H9 (cell line): Measurements from ENCODE around the gene TEX2. TPM values are rescaled to one million over a fixed set of nuclear protein-coding genes. Genes with fewer than 3 reads are reported as not detected.
"Not testable (repeated sequence)": the region's sequence is repeated elsewhere in the genome, so short reads cannot be mapped to it uniquely, and the experiment has no call there.

Source experiments
- DNase-seq: peaks from one replicate; pipeline ENCODE4 v3.0.0-alpha.2; 2017
- H2AFZ ChIP-seq: one replicate; pipeline ENCODE4 v1.6.1; 2013; ENCODE audit warnings: mild to moderate bottlenecking, low read length, control low read depth, moderate library complexity
- H2AK5ac ChIP-seq: 2 replicates; pipeline ENCODE4 v1.6.1; 2013; ENCODE audit warnings: low read length, control low read depth, mixed read lengths; ENCODE audit not compliant: insufficient read length
- H2BK120ac ChIP-seq: one replicate; pipeline ENCODE4 v1.6.1; 2013; ENCODE audit warnings: low read depth, mild to moderate bottlenecking, low read length, control low read depth, inconsistent platforms; ENCODE audit not compliant: poor library complexity, severe bottlenecking
- H2BK12ac ChIP-seq: 2 replicates; pipeline ENCODE4 v1.6.1; 2013; ENCODE audit warnings: low read length, control low read depth, mixed read lengths, low read depth; ENCODE audit not compliant: insufficient read length
- H2BK15ac ChIP-seq: 2 replicates; pipeline ENCODE4 v1.6.1; 2013; ENCODE audit warnings: low read depth, low read length, control low read depth
- H2BK20ac ChIP-seq: one replicate; pipeline ENCODE4 v1.6.1; 2013; ENCODE audit warnings: low read depth, mild to moderate bottlenecking, low read length, control low read depth, inconsistent platforms; ENCODE audit not compliant: poor library complexity, severe bottlenecking
- H2BK5ac ChIP-seq: 2 replicates; pipeline ENCODE4 v1.6.1; 2013; ENCODE audit warnings: low read length, control low read depth, mixed read lengths; ENCODE audit not compliant: insufficient read length
- H3K14ac ChIP-seq: 2 replicates; pipeline ENCODE4 v1.6.1; 2013; ENCODE audit warnings: low read length, control low read depth; ENCODE audit not compliant: insufficient read depth
- H3K18ac ChIP-seq: 2 replicates; pipeline ENCODE4 v1.6.1; 2013; ENCODE audit warnings: low read depth, mild to moderate bottlenecking, mixed read lengths, low read length, control low read depth; ENCODE audit not compliant: insufficient read length
- H3K23ac ChIP-seq: 2 replicates; pipeline ENCODE4 v1.6.1; 2013; ENCODE audit warnings: low read length, control low read depth, mixed read lengths, low read depth; ENCODE audit not compliant: insufficient read length
- H3K23me2 ChIP-seq: 2 replicates; pipeline ENCODE4 v1.6.1; 2013; ENCODE audit warnings: low read depth, mild to moderate bottlenecking, mixed read lengths, low read length, control low read depth; ENCODE audit not compliant: insufficient read length, poor library complexity, severe bottlenecking
- H3K27ac ChIP-seq: 2 replicates; pipeline ENCODE4 v1.5.1; 2013; ENCODE audit warnings: low read length, control low read depth, mixed read lengths, low read depth; ENCODE audit not compliant: insufficient read length
- H3K27me3 ChIP-seq: 2 replicates; pipeline ENCODE4 v1.6.1; 2013; ENCODE audit warnings: low read length, control low read depth, inconsistent platforms; ENCODE audit not compliant: insufficient read depth
- H3K4ac ChIP-seq: 2 replicates; pipeline ENCODE4 v1.6.1; 2013; ENCODE audit warnings: low read depth, mild to moderate bottlenecking, control low read depth, inconsistent platforms, low read length, moderate library complexity
- H3K4me1 ChIP-seq: 2 replicates; pipeline ENCODE4 v1.6.1; 2013; ENCODE audit warnings: low read length, control low read depth, inconsistent platforms; ENCODE audit not compliant: insufficient read depth
- H3K4me2 ChIP-seq: 2 replicates; pipeline ENCODE4 v1.6.1; 2013; ENCODE audit warnings: low read length, control low read depth, mixed read lengths; ENCODE audit not compliant: insufficient read length, insufficient read depth
- H3K56ac ChIP-seq: 2 replicates; pipeline ENCODE4 v1.6.1; 2013; ENCODE audit warnings: low read depth, mild to moderate bottlenecking, mixed read lengths, low read length, control low read depth; ENCODE audit not compliant: insufficient read length
- H3K79me1 ChIP-seq: 2 replicates; pipeline ENCODE4 v1.6.1; 2013; ENCODE audit warnings: low read depth, mild to moderate bottlenecking, moderate library complexity, low read length, control low read depth, inconsistent platforms; ENCODE audit not compliant: insufficient read depth, poor library complexity, severe bottlenecking
- H3K79me2 ChIP-seq: 2 replicates; pipeline ENCODE4 v1.6.1; 2013; ENCODE audit warnings: low read length, control low read depth, inconsistent platforms; ENCODE audit not compliant: insufficient read depth
- H3K9ac ChIP-seq: 2 replicates; pipeline ENCODE4 v1.6.1; 2013; ENCODE audit warnings: low read length, control low read depth, mixed read lengths; ENCODE audit not compliant: insufficient read length; ENCODE audit errors: extremely low read depth
- H3K9me3 ChIP-seq: one replicate; pipeline ENCODE4 v1.6.1; 2013; ENCODE audit warnings: low read depth, low read length, inconsistent platforms; ENCODE audit not compliant: control insufficient read depth
- H3T11ph ChIP-seq: one replicate; pipeline ENCODE4 v1.6.1; 2013; ENCODE audit warnings: mild to moderate bottlenecking, low read length, control low read depth, inconsistent platforms
- H4K20me1 ChIP-seq: one replicate; pipeline ENCODE4 v1.6.1; 2013; ENCODE audit not compliant: control insufficient read depth, insufficient read length, insufficient read depth
- H4K5ac ChIP-seq: 2 replicates; pipeline ENCODE4 v1.6.1; 2013; ENCODE audit warnings: low read depth, mild to moderate bottlenecking, mixed read lengths, low read length, control low read depth; ENCODE audit not compliant: insufficient read length
- H4K8ac ChIP-seq: replicated peaks from 2 replicates; pipeline ENCODE4 v1.6.1; 2013; ENCODE audit warnings: low read length, control low read depth, mixed read lengths, low read depth; ENCODE audit not compliant: insufficient read length
- H4K91ac ChIP-seq: 2 replicates; pipeline ENCODE4 v1.6.1; 2013; ENCODE audit warnings: low read depth, mild to moderate bottlenecking, moderate library complexity, mixed read lengths, low read length, control low read depth; ENCODE audit not compliant: insufficient read length
- H3K27ac Mint-ChIP-seq, 3 experiments: 2 replicates in 2 of 3; 3 replicates in 1 of 3; pipeline ENCODE4 v1.8.0; 2020 to 2021; ENCODE audit warnings: mixed read lengths in 3 of 3, mild to moderate bottlenecking in 1 of 3, moderate library complexity in 1 of 3
- H3K27me3 Mint-ChIP-seq: 2 replicates; pipeline ENCODE4 v1.8.0; 2021; ENCODE audit warnings: low read depth, mild to moderate bottlenecking, moderate library complexity, mixed read lengths
- H3K36me3 Mint-ChIP-seq, 3 experiments: 2 replicates in 2 of 3; 3 replicates in 1 of 3; pipeline ENCODE4 v1.8.0; 2020 to 2021; ENCODE audit warnings: low read depth in 3 of 3, mixed read lengths in 3 of 3; ENCODE audit not compliant: insufficient read depth in 1 of 3
- H3K4me1 Mint-ChIP-seq, 2 experiments: 2 replicates each; pipeline ENCODE4 v1.8.0; 2020; ENCODE audit warnings: mixed read lengths in 2 of 2
- H3K4me3 Mint-ChIP-seq, 2 experiments: 2 replicates in 1 of 2; 3 replicates in 1 of 2; pipeline ENCODE4 v1.8.0; 2020 to 2021; ENCODE audit warnings: mild to moderate bottlenecking in 2 of 2, mixed read lengths in 2 of 2, moderate library complexity in 1 of 2
- H3K9me3 Mint-ChIP-seq, 2 experiments: 2 replicates in 1 of 2; 3 replicates in 1 of 2; pipeline ENCODE4 v1.8.0; 2020; ENCODE audit warnings: mild to moderate bottlenecking in 2 of 2, mixed read lengths in 2 of 2, moderate library complexity in 1 of 2
- CTCF ChIP-seq: fragments of 200-600 bp; sonication (generic); conservative IDR thresholded peaks from 3 replicates; pipeline ENCODE4 v1.8.0; 2021; ENCODE audit warnings: antibody characterized with exemption, mild to moderate bottlenecking
- WGBS: extraction: QIAGEN DNeasy Blood & Tissue Kit; methylation state at CpG from one replicate; pipeline ENCODE4 v1.1.7; 2013; ENCODE audit warnings: missing lambda C conversion rate, low lambda C conversion rate, mixed read lengths; ENCODE audit not compliant: insufficient read length; ENCODE audit errors: extremely low coverage; 5-methylcytosine and 5-hydroxymethylcytosine counted together
- total RNA-seq: library from RNA; stranded (reverse); gene quantifications from 2 replicates; pipeline ENCODE4 v1.2.1, GENCODE V29; 2021

TEX2 gene
- total RNA-seq, 1 experiment from 2014 or later = 12.2 TPM

DNA sequence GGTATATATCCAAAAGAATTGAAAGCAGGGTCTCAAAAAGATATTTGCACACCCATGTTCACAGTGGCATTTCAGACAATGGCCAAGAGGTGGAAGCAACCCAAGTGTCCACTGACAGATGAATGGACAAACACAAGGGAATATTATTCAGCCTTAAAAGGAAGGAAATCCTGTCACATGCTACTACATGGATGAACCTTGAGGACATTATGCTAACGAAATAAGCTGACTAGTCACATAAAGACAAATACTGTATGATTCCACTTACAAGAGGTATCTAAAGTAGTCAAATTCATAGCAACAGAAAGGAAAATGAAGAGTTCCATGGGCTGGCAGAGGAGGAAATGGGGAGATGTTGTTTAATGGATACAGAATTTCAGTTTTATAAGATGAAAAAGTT is 41.4 kb downstream of the TEX2 start:
- no peak overlapping the region for H4K91ac ChIP-seq
- no peak overlapping the region for H2BK5ac ChIP-seq
- no peak overlapping the region for H3K4ac ChIP-seq
- no peak for DNase-seq
- H4K8ac ChIP-seq = no peak overlapping the region
- H3K27ac ChIP-seq = no peak overlapping the region
- no peak overlapping the region for H4K5ac ChIP-seq
- no peak overlapping the region for H2BK12ac ChIP-seq
- no peak overlapping the region for H2AK5ac ChIP-seq
- no peaks in the 10 kb centered on the region for H3K27me3 Mint-ChIP-seq
- no peak overlapping the region for H3K56ac ChIP-seq
- no peaks in the 10 kb centered on the region for H3K23me2 ChIP-seq
- H3K4me3 Mint-ChIP-seq = no peak overlapping the region
- no peak overlapping the region for H3K9ac ChIP-seq
- no peak overlapping the region for H3K27ac Mint-ChIP-seq
- H3K18ac ChIP-seq = no peak overlapping the region
- H3K9me3 ChIP-seq = no peaks in the 10 kb centered on the region
- H3K4me2 ChIP-seq = no peak overlapping the region
- H3K4me1 ChIP-seq = peaks cover 3% of the 10 kb centered on the region; the same call in 1 of the 2 replicates
- no CpG with 5 or more reads among the region's 1 CpG for WGBS
- TF ChIP-seq CTCF = no peak
- H3K36me3 Mint-ChIP-seq = no peaks in the 10 kb centered on the region
- H4K20me1 ChIP-seq = no peaks in the 10 kb centered on the region
- H3K79me2 ChIP-seq = 0 out of 2 replicates have a peak, but pooled peaks cover 3% of the 10 kb centered on the region
- no peak overlapping the region for H2BK20ac ChIP-seq
- peaks cover 26 to 27% of the 10 kb centered on the region in 2 experiments for H3K4me1 Mint-ChIP-seq
- H3K14ac ChIP-seq = no peak overlapping the region
- no peaks in the 10 kb centered on the region for H3K27me3 ChIP-seq
- no peak overlapping the region for H2BK15ac ChIP-seq
- H2BK120ac ChIP-seq = no peak overlapping the region
- no peak overlapping the region for H2AFZ ChIP-seq
- H3K23ac ChIP-seq = no peak overlapping the region
- H3T11ph ChIP-seq = no peak overlapping the region
- no peaks in the 10 kb centered on the region for H3K9me3 Mint-ChIP-seq
- peaks cover 3% of the 10 kb centered on the region for H3K79me1 ChIP-seq

DNA sequence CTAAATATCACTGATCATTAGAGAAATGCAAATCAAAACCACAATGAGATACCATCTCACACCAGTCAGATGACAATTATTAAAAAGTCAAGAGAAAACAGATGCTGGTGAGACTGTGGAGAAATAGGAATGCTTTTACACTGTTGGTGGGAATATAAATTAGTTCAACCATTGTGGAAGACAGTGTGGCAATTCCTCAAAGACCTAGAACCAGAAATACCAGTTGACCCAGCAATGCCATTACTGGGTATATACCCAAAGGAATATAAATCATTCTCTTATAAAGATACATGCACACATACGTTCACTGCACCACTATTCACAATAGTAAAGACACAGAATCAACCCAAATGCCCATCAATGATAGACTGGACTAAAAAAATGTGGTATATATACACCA is 42.5 kb downstream of the TEX2 start:
- not testable (repeated sequence) for H3K4me3 Mint-ChIP-seq, H3K14ac ChIP-seq

More for the DNA sequence above, 42.5 kb downstream of the TEX2 start:
- not testable (repeated sequence) for H2BK12ac ChIP-seq, H3K4me1 ChIP-seq, H3K4me2 ChIP-seq, DNase-seq, H2BK120ac ChIP-seq, H4K91ac ChIP-seq, H3K56ac ChIP-seq, H3K23ac ChIP-seq, H2BK15ac ChIP-seq, H3K36me3 Mint-ChIP-seq, H3K9me3 ChIP-seq, H3K23me2 ChIP-seq, H3K79me2 ChIP-seq, H3K4ac ChIP-seq, H2AK5ac ChIP-seq, H2AFZ ChIP-seq, H3K27me3 ChIP-seq, H2BK20ac ChIP-seq, H4K5ac ChIP-seq, H3T11ph ChIP-seq, H3K18ac ChIP-seq, H3K27me3 Mint-ChIP-seq, H4K20me1 ChIP-seq, H2BK5ac ChIP-seq, H3K79me1 ChIP-seq, H3K27ac Mint-ChIP-seq, H3K27ac ChIP-seq, H4K8ac ChIP-seq, H3K9ac ChIP-seq, H3K9me3 Mint-ChIP-seq
- H3K4me1 Mint-ChIP-seq = peaks cover 33 to 34% of the 10 kb centered on the region in 2 experiments
- WGBS = no CpG with 5 or more reads among the region's 1 CpG
